GM21423 (cell line): ENCODE results near the gene XRCC1.
A peak's percentile ranks its signal among the peaks of the same experiment; 100 is the strongest.

Experiments
- ATAC-seq: cut with Tn5 transposase; IDR thresholded peaks from one replicate; pipeline ENCODE4 v1.9.1; 2021; ENCODE audit warnings: mild to moderate bottlenecking, moderate library complexity; ENCODE audit not compliant: unreplicated experiment

XRCC1 gene

GRCh38 chr19:43546581-43546980, 28.7 kb downstream of the XRCC1 start:
- ATAC-seq = no peak

GRCh38 chr19:43545981-43546380, 29.3 kb downstream of the XRCC1 start:
- ATAC-seq = no peak

- no peak for ATAC-seq
Measured at GRCh38 chr19:43545276-43545675, 30.1 kb downstream of the XRCC1 start.

- ATAC-seq = no peak
Measured at GRCh38 chr19:43544077-43544476, 31.2 kb downstream of the XRCC1 start.

- ATAC-seq = no peak
Measured at GRCh38 chr19:43541920-43542650, 33.2 kb downstream of the XRCC1 start.

- ATAC-seq = no peak
Measured at GRCh38 chr19:43540381-43540780, 34.9 kb downstream of the XRCC1 start.

GRCh38 chr19:43538922-43539321, 36.4 kb downstream of the XRCC1 start:
- ATAC-seq = no peak

GRCh38 chr19:43534816-43535761, 40.2 kb downstream of the XRCC1 start:
- ATAC-seq = no peak

- ATAC-seq = no peak
Measured at GRCh38 chr19:43534305-43534815, 41.0 kb downstream of the XRCC1 start.

- ATAC-seq = peak; percentile 58
Measured at GRCh38 chr19:43533546-43534304, 41.6 kb downstream of the XRCC1 start.

GRCh38 chr19:43532962-43533545, 42.3 kb downstream of the XRCC1 start, which contains the start of gene ZNF575:
Gene ZNF575 (plus strand): TSS chr19:43533188. CDS start chr19:43534423, 1,235 bp downstream.
- ATAC-seq = peak; percentile 65

- ATAC-seq = peak; percentile 14
Measured at GRCh38 chr19:43532571-43532961, 42.8 kb downstream of the XRCC1 start.

GRCh38 chr19:43527860-43528622, 47.3 kb downstream of the XRCC1 start:
- no peak for ATAC-seq

GRCh38 chr19:43526884-43527859, 48.2 kb downstream of the XRCC1 start, which contains the start of gene ETHE1:
Gene ETHE1 (minus strand): TSS chr19:43527201. CDS start chr19:43527177, 24 bp downstream.
- peak; percentile 61 for ATAC-seq

GRCh38 chr19:43525836-43526771, 49.2 kb downstream of the XRCC1 start:
- no peak for ATAC-seq

GRCh38 chr19:43524922-43525835, 50.1 kb downstream of the XRCC1 start:
- no peak for ATAC-seq
